Prostate gland (tissue), 2 donors: ENCODE measurements around the gene HOXC5. TPM values are rescaled to one million over a fixed set of nuclear protein-coding genes. Genes with fewer than 3 reads are reported as not detected.

Experiments
- DNase-seq: peaks from one replicate; pipeline ENCODE4 v3.0.0-alpha.2; 2019; ENCODE audit warnings: low spot score
- H3K27ac ChIP-seq, 2 donors: fragments of 200-600 bp; sonication (generic); 2 replicates each; pipeline ENCODE4 v1.5.1; 2017 to 2019
- H3K27me3 ChIP-seq: fragments of 200-600 bp; sonication (generic); replicated peaks from 2 replicates; pipeline ENCODE4 v1.5.1; 2019; ENCODE audit not compliant: insufficient read depth
- H3K36me3 ChIP-seq, 2 donors: fragments of 200-600 bp; sonication (generic); 1 replicate in 1 of 2; 2 replicates in 1 of 2; pipeline versions ENCODE4 v1.5.1 to v1.8.1; 2017 to 2019
- H3K4me1 ChIP-seq: fragments of 200-600 bp; sonication (generic); replicated peaks from 2 replicates; pipeline ENCODE4 v1.5.1; 2019
- H3K4me3 ChIP-seq, 2 donors: fragments of 200-600 bp; sonication (generic); 2 replicates each; pipeline ENCODE4 v1.5.1; 2017 to 2019
- H3K9me3 ChIP-seq: fragments of 200-600 bp; sonication (generic); 2 replicates; pipeline ENCODE4 v1.5.1; 2017
- CTCF ChIP-seq, 4 experiments: fragments of 200-600 bp in 2 of 4; fragments of 450-650 bp in 2 of 4; sonication (generic) in 2 of 4; IDR thresholded peaks; 1 replicate in 3 of 4; 2 replicates in 1 of 4; pipeline ENCODE4 v1.5.1; 2016 to 2019; ENCODE audit warnings: antibody characterized with exemption in 4 of 4, mild to moderate bottlenecking in 2 of 4, moderate library complexity in 2 of 4
- POLR2A ChIP-seq: fragments of 450-650 bp; IDR thresholded peaks from one replicate; pipeline ENCODE4 v1.6.1; 2016; ENCODE audit warnings: antibody characterized with exemption, mild to moderate bottlenecking
- POLR2AphosphoS5 ChIP-seq: sonication (generic); formaldehyde crosslinking; IDR thresholded peaks from one replicate; pipeline ENCODE4 v1.6.1; 2017; ENCODE audit warnings: antibody characterized with exemption
- WGBS: methylation state at CpG from one replicate; pipeline ENCODE4 v1.1.5; 2018; 5-methylcytosine and 5-hydroxymethylcytosine counted together
- intact Hi-C: fragments of 100-400 bp; cut with DNase I; formaldehyde crosslinking; loops from one replicate; pipeline ENCODE4 v1.14.2; 2022
- microRNA counts, 2 donors: library from miRNA; unstranded; fragments of <30 nt; microRNA quantifications; one replicate each; lab custom pipeline; 2016 to 2017
- microRNA-seq: library from miRNA; unstranded; fragments of <30 nt; microRNA quantifications from one replicate; pipeline ENCODE4, GENCODE V29; 2016
- small RNA-seq, 2 donors: library from RNA; depleted of rRNA; stranded (forward); fragments of <200 nt; gene quantifications; one replicate each; pipeline ENCODE3, GENCODE V24; 2016
- total RNA-seq, 2 donors: library from RNA; depleted of rRNA; stranded (reverse); fragments of >200 nt; gene quantifications; one replicate each; pipeline ENCODE4 v1.1.0, GENCODE V29; 2016

The HOXC5 gene
- total RNA-seq, 2 donors from 2014 or later = 2.8 TPM; not detected in 1

- Histone ChIP-seq H3K36me3 (no peaks in the 10 kb centered on the region), H3K4me1 (no peaks in the 10 kb centered on the region), H3K27me3 (no peaks in the 10 kb centered on the region), H3K9me3 (no peaks in the 10 kb centered on the region), H3K4me3 (no peak overlapping the region), H3K27ac (no peak overlapping the region)
- no peak for DNase-seq
- intact Hi-C loops = no loop called here
- 4% methylated on average over 25 of the region's 36 CpGs for WGBS
- TF ChIP-seq POLR2AphosphoS5 (no peak), CTCF (IDR thresholded peaks at IDR 0.05) (no peak), POLR2A (no peak)
Measured at GRCh38 chr12:54082397-54082892, 49.6 kb downstream of the HOXC5 start.

MicroRNAs within 50 kb of the gene (microRNA counts, 767-probe panel; counts per million panel counts)
- microRNA hsa-miR-196a-5p (lab: Ali Mortazavi, UCI) (431 to 2,156 counts per million in 2 donors), microRNA hsa-miR-615-3p (lab: Ali Mortazavi, UCI) (0 to 431 counts per million in 2 donors), microRNA hsa-miR-615-5p (lab: Ali Mortazavi, UCI) (268 to 431 counts per million in 2 donors)

Small RNA genes within 50 kb of the gene (microRNA-seq; reads per million reads assigned to microRNA genes)
- 113 reads per million, percentile 75 among the genes with 10 or more reads in this experiment for gene MIR196A2
- 9.1 reads per million, percentile 49 among the genes with 10 or more reads in this experiment for gene MIR615

Small RNA genes within 50 kb of the gene (small RNA-seq; reads per million reads assigned to genes)
- 0 reads per million in 2 donors for gene HOXC5
- 1.8 to 3.5 reads per million in 2 donors for gene MIR196A2
- 0.10 to 0.56 reads per million in 2 donors for gene MIR615

Other genes starting within 250 kb of the HOXC5 start
- gene HOXC13, start 94.2 kb upstream of the HOXC5 start, total RNA-seq = 1 to 10 TPM in 1 of 2 donors, under 1 TPM in 1; 0.34 to 1.2 TPM
- not detected for gene HOXC12, start 78.1 kb upstream of the HOXC5 start, total RNA-seq
- gene HOXC11, start 59.9 kb upstream of the HOXC5 start, total RNA-seq = not detected
- gene HOTAIR, start 58.1 kb upstream of the HOXC5 start, total RNA-seq = under 1 TPM in 1 of 2 donors, not detected in 1; 0.28 TPM
- 1 to 10 TPM in 1 of 2 donors, under 1 TPM in 1; 0.51 to 7.2 TPM for gene HOXC10, start 47.9 kb upstream of the HOXC5 start, total RNA-seq
- gene HOXC9, start 32.9 kb upstream of the HOXC5 start, total RNA-seq = 1 to 10 TPM in 1 of 2 donors, under 1 TPM in 1; 0.23 to 3.0 TPM
- gene HOXC8, start 24.1 kb upstream of the HOXC5 start, total RNA-seq = under 1 TPM in 1 of 2 donors, not detected in 1; 0.62 TPM
- gene HOXC6, start 4.6 kb upstream of the HOXC5 start, total RNA-seq = 1 to 10 TPM in 1 of 2 donors, not detected in 1; 1.3 TPM
- under 1 TPM in 1 of 2 donors, not detected in 1; 0.62 TPM for gene HOXC4, start 20.8 kb downstream of the HOXC5 start, total RNA-seq
- gene SMUG1, start 155.9 kb downstream of the HOXC5 start, total RNA-seq = 10 to 100 TPM; 51.7 to 54.9 TPM
- 10 to 100 TPM; 49.9 to 52.8 TPM for gene CBX5, start 247.1 kb downstream of the HOXC5 start, total RNA-seq
- gene HNRNPA1, start 247.7 kb downstream of the HOXC5 start, total RNA-seq = 100 to 1,000 TPM; 419 to 726 TPM